Nephron (organoid): ENCODE measurements around the gene NUDC.
"Not testable (repeated sequence)": the region's sequence is repeated elsewhere in the genome, so short reads cannot be mapped to it uniquely, and the experiment has no call there.

Experiments used
- H3K27ac Mint-ChIP-seq, 3 experiments: 2 replicates each; pipeline ENCODE4 v1.8.0; 2020; ENCODE audit warnings: mixed read lengths in 3 of 3, mild to moderate bottlenecking in 2 of 3, moderate library complexity in 1 of 3
- H3K27me3 Mint-ChIP-seq: 2 replicates; pipeline ENCODE4 v1.8.0; 2021; ENCODE audit warnings: low read depth, mild to moderate bottlenecking, moderate library complexity, mixed read lengths
- H3K36me3 Mint-ChIP-seq: 2 replicates; pipeline ENCODE4 v1.8.0; 2020; ENCODE audit warnings: low read depth, mixed read lengths
- H3K4me1 Mint-ChIP-seq: 2 replicates; pipeline ENCODE4 v1.8.0; 2020; ENCODE audit warnings: mixed read lengths
- H3K4me3 Mint-ChIP-seq, 3 experiments: 2 replicates each; pipeline ENCODE4 v1.8.0; 2020; ENCODE audit warnings: mild to moderate bottlenecking in 3 of 3, mixed read lengths in 3 of 3, moderate library complexity in 2 of 3
- H3K9me3 Mint-ChIP-seq: 2 replicates; pipeline ENCODE4 v1.8.0; 2020; ENCODE audit warnings: mixed read lengths
- CTCF ChIP-seq, 3 experiments: fragments of 200-600 bp; sonication (generic); IDR thresholded peaks; one replicate each; pipeline ENCODE4 v1.5.0; 2021; ENCODE audit warnings: antibody characterized with exemption in 3 of 3; ENCODE audit not compliant: unreplicated experiment in 3 of 3

NUDC gene

GRCh38 chr1:26942656-26943055, 21.1 kb downstream of the NUDC start:
- H3K36me3 Mint-ChIP-seq: peaks cover 56% of the 10 kb centered on the region
- no peak overlapping the region for H3K27ac Mint-ChIP-seq
- H3K4me1 Mint-ChIP-seq: no peaks in the 10 kb centered on the region
- H3K9me3 Mint-ChIP-seq: no peaks in the 10 kb centered on the region
- no peak overlapping the region for H3K4me3 Mint-ChIP-seq
- TF ChIP-seq CTCF (IDR thresholded peaks at IDR 0.05; ENCODE audit: unreplicated experiment in 3 of 3): no peak
- H3K27me3 Mint-ChIP-seq: no peaks in the 10 kb centered on the region

GRCh38 chr1:26945138-26945537, 23.6 kb downstream of the NUDC start:
- H3K27ac Mint-ChIP-seq: no peak overlapping the region
- H3K27me3 Mint-ChIP-seq: no peaks in the 10 kb centered on the region
- TF ChIP-seq CTCF (IDR thresholded peaks at IDR 0.05; ENCODE audit: unreplicated experiment in 3 of 3): no peak
- H3K9me3 Mint-ChIP-seq: no peaks in the 10 kb centered on the region
- H3K4me1 Mint-ChIP-seq: peaks cover 6% of the 10 kb centered on the region
- no peak overlapping the region for H3K4me3 Mint-ChIP-seq
- H3K36me3 Mint-ChIP-seq: peaks cover 43% of the 10 kb centered on the region

DNA sequence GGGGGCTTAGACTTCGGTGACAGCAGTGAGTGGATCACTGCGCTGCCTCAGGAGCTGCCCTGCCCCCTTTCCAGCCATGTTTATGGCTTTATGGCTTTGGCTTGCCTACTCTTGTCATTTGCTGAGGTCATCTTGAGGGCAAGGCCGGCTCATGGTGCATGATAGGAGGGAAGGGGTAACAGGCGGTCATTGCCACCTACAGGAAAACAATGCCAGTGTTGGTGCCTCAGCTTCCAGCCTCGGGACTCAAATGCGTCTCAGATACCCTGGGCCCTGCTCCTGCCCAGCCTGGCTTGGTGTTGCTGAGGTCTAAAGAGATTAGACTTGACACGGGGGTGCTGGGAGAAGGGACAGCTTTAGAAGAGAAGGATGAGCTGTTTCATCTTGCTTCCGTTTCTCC, 24.2 kb downstream of the NUDC start:
- TF ChIP-seq CTCF (IDR thresholded peaks at IDR 0.05; ENCODE audit: unreplicated experiment in 3 of 3): no peak
- H3K27me3 Mint-ChIP-seq: peaks cover 3% of the 10 kb centered on the region
- no peak overlapping the region for H3K4me3 Mint-ChIP-seq
- H3K4me1 Mint-ChIP-seq: peaks cover 6% of the 10 kb centered on the region
- H3K27ac Mint-ChIP-seq: no peak overlapping the region
- no peaks in the 10 kb centered on the region for H3K9me3 Mint-ChIP-seq
- H3K36me3 Mint-ChIP-seq: peaks cover 43% of the 10 kb centered on the region

- Mint-ChIP-seq H3K27me3 (peaks cover 5% of the 10 kb centered on the region), H3K9me3 (no peaks in the 10 kb centered on the region), H3K36me3 (peaks cover 41% of the 10 kb centered on the region), H3K27ac (no peak overlapping the region), H3K4me3 (no peak overlapping the region), H3K4me1 (peaks cover 6% of the 10 kb centered on the region)
- no peak for TF ChIP-seq CTCF (IDR thresholded peaks at IDR 0.05; ENCODE audit: unreplicated experiment in 3 of 3)
These were observed 24.7 kb downstream of the NUDC start for GRCh38 chr1:26946270-26946669.

DNA sequence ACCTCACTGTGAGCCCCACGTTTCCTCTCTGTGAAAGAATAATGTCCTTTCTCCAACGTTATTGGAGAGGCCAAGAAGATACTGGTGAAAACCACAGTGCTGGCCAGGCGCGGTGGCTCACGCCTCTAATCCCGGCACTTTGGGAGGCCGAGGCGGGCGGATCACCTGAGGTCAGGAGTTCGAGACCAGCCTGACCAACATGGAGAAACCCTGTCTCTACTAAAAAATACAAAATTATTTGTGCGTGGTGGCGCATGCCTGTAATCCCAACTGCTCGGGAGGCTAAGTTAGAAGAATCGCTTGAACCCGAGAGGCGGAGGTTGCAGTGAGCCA, 27.1 kb downstream of the NUDC start:
- not testable (repeated sequence) for H3K27me3 Mint-ChIP-seq, H3K4me3 Mint-ChIP-seq, H3K27ac Mint-ChIP-seq, H3K4me1 Mint-ChIP-seq, H3K9me3 Mint-ChIP-seq
- peaks cover 24% of the 10 kb centered on the region for H3K36me3 Mint-ChIP-seq

DNA sequence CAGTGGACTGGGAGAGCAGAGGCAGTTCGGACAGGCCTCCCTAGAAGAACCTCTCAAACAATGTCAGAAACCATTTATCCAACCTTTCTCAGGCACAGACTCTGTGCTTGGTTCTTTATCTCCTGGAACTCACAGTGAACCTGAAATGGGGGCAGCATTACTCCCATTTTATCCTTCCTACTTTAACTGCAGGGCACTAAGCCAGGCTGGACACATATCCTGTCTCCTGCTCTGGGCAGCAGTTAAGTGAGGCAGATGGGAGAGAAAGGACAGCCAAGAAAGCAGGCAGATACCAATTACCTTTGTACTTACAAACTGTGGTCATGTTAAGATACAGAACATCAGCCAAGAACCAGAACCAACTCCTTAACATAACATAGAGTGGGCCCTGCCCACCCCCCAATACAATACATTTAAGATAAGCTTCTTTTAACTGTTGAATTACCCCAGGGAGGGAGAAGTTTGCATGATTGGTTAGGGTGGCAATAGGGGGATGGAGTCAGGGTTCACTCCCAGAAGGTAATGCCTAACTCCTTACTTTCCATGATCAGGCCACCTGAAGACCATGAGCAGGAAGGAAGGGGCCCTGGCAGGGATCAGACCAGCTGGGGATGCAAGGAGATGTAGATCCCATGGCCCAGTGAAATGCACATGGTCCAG, 27.9 kb downstream of the NUDC start:
- Mint-ChIP-seq H3K27ac (no peak overlapping the region), H3K36me3 (peaks cover 23% of the 10 kb centered on the region), H3K4me3 (no peak overlapping the region), H3K4me1 (peaks cover 6% of the 10 kb centered on the region), H3K9me3 (peaks cover 2% of the 10 kb centered on the region), H3K27me3 (peaks cover 7% of the 10 kb centered on the region)
- no peak for TF ChIP-seq CTCF (IDR thresholded peaks at IDR 0.05; ENCODE audit: unreplicated experiment in 3 of 3)
